WTC11 (cell line): ENCODE results near the gene GPR27. TPM values are rescaled to one million over a fixed set of nuclear protein-coding genes. Genes with fewer than 3 reads are reported as not detected.
A peak's percentile ranks its signal among the peaks of the same experiment; 100 is the strongest.

Experiments
- ATAC-seq: fragments of 200-7000 bp; cut with Tn5 transposase; 2 replicates; pipeline ENCODE4 v1.10.0; 2021; ENCODE audit warnings: mild to moderate bottlenecking, moderate library complexity
- CTCF ChIA-PET: fragments of 300-600 bp; sonication (Branson Sonifier 250); formaldehyde crosslinking; loops from one replicate; lab custom pipeline; 2021; ENCODE audit warnings: antibody characterized with exemption; lab: Charles Lee
- POLR2A ChIA-PET: fragments of 350-600 bp; sonication (Branson Sonifier 250); formaldehyde crosslinking; loops from one replicate; lab custom pipeline; 2021; ENCODE audit warnings: antibody characterized with exemption; lab: Charles Lee
- DNase-seq: peaks from one replicate; pipeline ENCODE4 v3.0.0; 2021; ENCODE audit warnings: low spot score
- H3K27ac Mint-ChIP-seq: 2 replicates; pipeline ENCODE4 v1.8.0; 2021; ENCODE audit warnings: mixed read lengths
- H3K27me3 Mint-ChIP-seq: 2 replicates; pipeline ENCODE4 v1.8.0; 2021; ENCODE audit warnings: low read depth, mild to moderate bottlenecking, moderate library complexity, mixed read lengths
- H3K36me3 Mint-ChIP-seq: 2 replicates; pipeline ENCODE4 v1.8.0; 2021; ENCODE audit warnings: mixed read lengths
- H3K4me1 Mint-ChIP-seq: 2 replicates; pipeline ENCODE4 v1.8.0; 2022; ENCODE audit warnings: mixed read lengths
- H3K4me3 Mint-ChIP-seq: 2 replicates; pipeline ENCODE4 v1.8.0; 2021; ENCODE audit warnings: mild to moderate bottlenecking, moderate library complexity, mixed read lengths
- H3K9me3 Mint-ChIP-seq: 2 replicates; pipeline ENCODE4 v1.8.0; 2021; ENCODE audit warnings: mixed read lengths
- AFF4 ChIP-seq: sonication (generic); formaldehyde crosslinking; IDR thresholded peaks from 2 replicates; pipeline ENCODE4 v1.8.1; 2023; ENCODE audit warnings: mild to moderate bottlenecking, missing genetic modification reagents, borderline replicate concordance
- AR ChIP-seq: fragments of 250-450 bp; sonication (Bioruptor Pico); IDR thresholded peaks from 2 replicates; pipeline ENCODE4 v1.9.0; 2021; ENCODE audit warnings: mild to moderate bottlenecking
- CREB1 ChIP-seq: sonication (generic); formaldehyde crosslinking; IDR thresholded peaks from 2 replicates; pipeline ENCODE4 v1.8.0; 2023; ENCODE audit warnings: mild to moderate bottlenecking, missing genetic modification reagents
- HMGA2 ChIP-seq: fragments of 250-450 bp; sonication (Bioruptor Pico); IDR thresholded peaks from 2 replicates; pipeline ENCODE4 v1.4.0; 2021; ENCODE audit warnings: mild to moderate bottlenecking, moderate library complexity
- MXD4 ChIP-seq: fragments of 250-450 bp; sonication (Bioruptor Pico); IDR thresholded peaks from 2 replicates; pipeline ENCODE4 v1.8.0; 2021; ENCODE audit warnings: mild to moderate bottlenecking, moderate library complexity, borderline replicate concordance
- NFATC4 ChIP-seq: fragments of 250-450 bp; sonication (Bioruptor Pico); IDR thresholded peaks from 2 replicates; pipeline ENCODE4 v1.9.0; 2021; ENCODE audit warnings: mild to moderate bottlenecking
- RELA ChIP-seq: sonication (generic); formaldehyde crosslinking; IDR thresholded peaks from 2 replicates; pipeline ENCODE4 v1.8.1; 2022; ENCODE audit warnings: missing genetic modification reagents, mild to moderate bottlenecking, borderline replicate concordance
- RORB ChIP-seq: fragments of 250-450 bp; sonication (Bioruptor Pico); IDR thresholded peaks from 2 replicates; pipeline ENCODE4 v1.9.0; 2021; ENCODE audit warnings: mild to moderate bottlenecking
- TCF7 ChIP-seq: sonication (generic); formaldehyde crosslinking; IDR thresholded peaks from 2 replicates; pipeline ENCODE4 v1.8.0; 2022; ENCODE audit warnings: mild to moderate bottlenecking, low read depth, missing genetic modification reagents, moderate library complexity
- TP53 ChIP-seq: sonication (generic); formaldehyde crosslinking; IDR thresholded peaks from 2 replicates; pipeline ENCODE4 v1.8.1; 2023; ENCODE audit warnings: mild to moderate bottlenecking, missing genetic modification reagents
- ZNF138 ChIP-seq: sonication (generic); formaldehyde crosslinking; conservative IDR thresholded peaks from 2 replicates; pipeline ENCODE4 v1.8.1; 2022; ENCODE audit warnings: mild to moderate bottlenecking, moderate library complexity, missing genetic modification reagents
- ZNF219 ChIP-seq: sonication (generic); formaldehyde crosslinking; IDR thresholded peaks from 2 replicates; pipeline ENCODE4 v1.8.0; 2023; ENCODE audit warnings: missing genetic modification reagents, mild to moderate bottlenecking, borderline replicate concordance
- ZNF317 ChIP-seq: sonication (generic); formaldehyde crosslinking; IDR thresholded peaks from 2 replicates; pipeline ENCODE4 v1.8.1; 2023; ENCODE audit warnings: low read depth, mild to moderate bottlenecking, moderate library complexity, missing genetic modification reagents, borderline replicate concordance
- ZNF416 ChIP-seq: fragments of 250-450 bp; sonication (Bioruptor Pico); IDR thresholded peaks from 2 replicates; pipeline ENCODE4 v1.9.0; 2021; ENCODE audit warnings: mild to moderate bottlenecking, inconsistent platforms
- ZSCAN18 ChIP-seq: fragments of 250-450 bp; sonication (Bioruptor Pico); IDR thresholded peaks from 2 replicates; pipeline ENCODE4 v2.1.2; 2022; ENCODE audit warnings: mild to moderate bottlenecking, moderate library complexity
- total RNA-seq: library from RNA; stranded (reverse); gene quantifications from 3 replicates; pipeline ENCODE4 v1.2.3, GENCODE V29; 2021
- TF ChIP-seq, protein P1 (sequence below): fragments of 250-450 bp; sonication (Bioruptor Pico); IDR thresholded peaks from 2 replicates; pipeline ENCODE4 v1.9.0; 2021; ENCODE audit warnings: mild to moderate bottlenecking
- TF ChIP-seq, protein P2 (sequence below): sonication (generic); formaldehyde crosslinking; IDR thresholded peaks from 2 replicates; pipeline ENCODE4 v1.8.1; 2022; ENCODE audit warnings: low read depth, mild to moderate bottlenecking, moderate library complexity, missing genetic modification reagents, borderline replicate concordance
- TF ChIP-seq, protein P3 (sequence below): sonication (generic); formaldehyde crosslinking; IDR thresholded peaks from 2 replicates; pipeline ENCODE4 v1.8.0; 2022; ENCODE audit warnings: mild to moderate bottlenecking, missing genetic modification reagents

Gene GPR27
- total RNA-seq, 1 experiment from 2014 or later: 16.4 TPM

DNA sequence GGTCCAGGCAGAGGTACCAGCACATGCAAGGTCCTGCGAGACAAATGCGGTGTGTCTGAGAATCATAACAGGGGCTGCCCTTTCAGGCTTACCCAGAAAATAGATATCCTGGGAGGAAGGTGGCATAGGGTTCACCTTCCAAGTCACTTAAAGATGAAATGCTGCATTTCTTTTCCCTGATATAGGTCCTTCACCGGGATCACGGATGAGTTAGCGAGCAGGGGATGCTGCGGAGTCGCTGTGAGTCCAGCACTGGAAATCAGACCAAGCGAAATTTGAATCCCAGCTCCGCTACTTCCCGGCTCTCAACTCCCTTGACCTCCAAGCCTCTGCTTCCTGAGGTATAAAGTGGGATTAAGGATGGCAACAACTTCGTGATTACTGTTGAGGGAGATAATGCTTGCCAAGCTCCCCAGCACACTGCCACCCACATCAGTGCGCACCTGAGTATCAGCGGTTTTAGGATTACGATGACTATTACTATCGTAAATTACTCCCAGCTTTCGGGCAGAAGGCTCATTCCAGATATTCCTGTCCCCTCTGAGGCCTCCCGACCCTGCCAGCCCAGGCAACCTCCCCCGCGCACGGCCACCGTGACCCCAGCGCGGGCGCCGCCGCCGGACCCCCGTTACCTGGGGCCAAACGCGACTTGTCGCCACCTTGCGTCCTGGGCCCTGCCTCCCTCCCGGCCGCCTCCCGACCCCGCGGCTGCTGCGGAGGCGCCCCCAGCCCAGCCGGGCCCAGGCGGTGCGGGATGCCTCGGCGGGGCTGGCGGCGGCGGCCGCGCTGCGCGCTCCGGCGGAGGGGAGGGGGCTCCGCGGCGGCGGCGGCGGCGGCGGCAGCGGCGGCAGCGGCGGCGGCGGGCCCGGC, 589 bp upstream of the GPR27 start:
- no peaks in the 10 kb centered on the region for H3K9me3 Mint-ChIP-seq
- no peak for TF ChIP-seq CREB1 (CRISPR knock-in tag)
- TF ChIP-seq ZSCAN18: no peak
- no peak for TF ChIP-seq ZNF416 (CRISPR knock-in tag)
- no peak for TF ChIP-seq AFF4 (CRISPR knock-in tag)
- H3K27me3 Mint-ChIP-seq: peaks cover 46% of the 10 kb centered on the region
- H3K4me1 Mint-ChIP-seq: peaks cover 19% of the 10 kb centered on the region
- ATAC-seq (peak; percentile 43), DNase-seq (no peak)
- CTCF ChIA-PET: interaction anchor here (3.0 kb wide), 1 partner anchor 23 kb away, joined by 14 read pairs; no protein-coding TSS in a partner anchor
- H3K4me3 Mint-ChIP-seq: peak overlapping the region; percentile 74
- no peaks in the 10 kb centered on the region for H3K36me3 Mint-ChIP-seq
- H3K27ac Mint-ChIP-seq: no peak overlapping the region
- POLR2A ChIA-PET: no interaction called here

DNA sequence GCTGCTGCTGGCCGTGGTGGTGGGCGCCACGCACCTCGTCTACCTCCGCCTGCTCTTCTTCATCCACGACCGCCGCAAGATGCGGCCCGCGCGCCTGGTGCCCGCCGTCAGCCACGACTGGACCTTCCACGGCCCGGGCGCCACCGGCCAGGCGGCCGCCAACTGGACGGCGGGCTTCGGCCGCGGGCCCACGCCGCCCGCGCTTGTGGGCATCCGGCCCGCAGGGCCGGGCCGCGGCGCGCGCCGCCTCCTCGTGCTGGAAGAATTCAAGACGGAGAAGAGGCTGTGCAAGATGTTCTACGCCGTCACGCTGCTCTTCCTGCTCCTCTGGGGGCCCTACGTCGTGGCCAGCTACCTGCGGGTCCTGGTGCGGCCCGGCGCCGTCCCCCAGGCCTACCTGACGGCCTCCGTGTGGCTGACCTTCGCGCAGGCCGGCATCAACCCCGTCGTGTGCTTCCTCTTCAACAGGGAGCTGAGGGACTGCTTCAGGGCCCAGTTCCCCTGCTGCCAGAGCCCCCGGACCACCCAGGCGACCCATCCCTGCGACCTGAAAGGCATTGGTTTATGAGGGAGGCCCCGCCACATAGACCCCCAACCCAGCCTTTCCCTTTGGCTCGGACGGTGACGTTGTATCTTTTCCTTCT, 1.1 kb downstream of the GPR27 start:
- DNase-seq (peak; percentile 29), ATAC-seq (peak; percentile 5)
- POLR2A ChIA-PET: no interaction called here
- no peak overlapping the region for H3K27ac Mint-ChIP-seq
- H3K36me3 Mint-ChIP-seq: no peaks in the 10 kb centered on the region
- H3K27me3 Mint-ChIP-seq: peaks cover 54% of the 10 kb centered on the region
- H3K4me1 Mint-ChIP-seq: peaks cover 19% of the 10 kb centered on the region
- CTCF ChIA-PET: interaction anchor here (1.3 to 1.7 kb wide), 2 partner anchors 24 to 44 kb away, joined by 5 to 7 read pairs; no protein-coding TSS in a partner anchor
- H3K9me3 Mint-ChIP-seq: no peaks in the 10 kb centered on the region
- peak overlapping the region; percentile 63 for H3K4me3 Mint-ChIP-seq
- TF ChIP-seq TP53 (no peak), NFATC4 (CRISPR knock-in tag) (no peak), ZSCAN18 (no peak), RELA (CRISPR knock-in tag) (no peak), HMGA2 (no peak), RORB (no peak), ZNF138 (CRISPR knock-in tag) (no peak), AR (no peak), TCF7 (CRISPR knock-in tag) (no peak), ZNF317 (CRISPR knock-in tag) (no peak), ZNF219 (CRISPR knock-in tag) (no peak), MXD4 (CRISPR knock-in tag) (no peak)
- TF ChIP-seq, protein P1, sequence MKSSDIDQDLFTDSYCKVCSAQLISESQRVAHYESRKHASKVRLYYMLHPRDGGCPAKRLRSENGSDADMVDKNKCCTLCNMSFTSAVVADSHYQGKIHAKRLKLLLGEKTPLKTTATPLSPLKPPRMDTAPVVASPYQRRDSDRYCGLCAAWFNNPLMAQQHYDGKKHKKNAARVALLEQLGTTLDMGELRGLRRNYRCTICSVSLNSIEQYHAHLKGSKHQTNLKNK (CRISPR knock-in tag): no peak
- TF ChIP-seq, protein P2, sequence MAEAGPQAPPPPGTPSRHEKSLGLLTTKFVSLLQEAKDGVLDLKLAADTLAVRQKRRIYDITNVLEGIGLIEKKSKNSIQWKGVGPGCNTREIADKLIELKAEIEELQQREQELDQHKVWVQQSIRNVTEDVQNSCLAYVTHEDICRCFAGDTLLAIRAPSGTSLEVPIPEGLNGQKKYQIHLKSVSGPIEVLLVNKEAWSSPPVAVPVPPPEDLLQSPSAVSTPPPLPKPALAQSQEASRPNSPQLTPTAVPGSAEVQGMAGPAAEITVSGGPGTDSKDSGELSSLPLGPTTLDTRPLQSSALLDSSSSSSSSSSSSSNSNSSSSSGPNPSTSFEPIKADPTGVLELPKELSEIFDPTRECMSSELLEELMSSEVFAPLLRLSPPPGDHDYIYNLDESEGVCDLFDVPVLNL (CRISPR knock-in tag): no peak
- TF ChIP-seq, protein P3, sequence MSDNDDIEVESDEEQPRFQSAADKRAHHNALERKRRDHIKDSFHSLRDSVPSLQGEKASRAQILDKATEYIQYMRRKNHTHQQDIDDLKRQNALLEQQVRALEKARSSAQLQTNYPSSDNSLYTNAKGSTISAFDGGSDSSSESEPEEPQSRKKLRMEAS: no peak
